CD14-positive monocyte (primary cell): ENCODE measurements around the gene CTNNA2. TPM values are rescaled to one million over a fixed set of nuclear protein-coding genes. Genes with fewer than 3 reads are reported as not detected.

Experiments used
- DNase-seq, 3 donors: peaks; one replicate each; pipeline ENCODE4 v3.0.0-alpha.2; 2011 to 2022
- H2AFZ ChIP-seq: 2 replicates; pipeline ENCODE4 v1.6.0; 2012; ENCODE audit warnings: mild to moderate bottlenecking, low read depth, low read length, inconsistent platforms; ENCODE audit not compliant: insufficient read depth, poor library complexity, severe bottlenecking
- H3K27ac ChIP-seq, 2 donors: 1 replicate in 1 of 2; 2 replicates in 1 of 2; pipeline ENCODE4 v1.5.1; 2012 to 2013; ENCODE audit warnings: low read length in 2 of 2, control low read depth in 1 of 2, inconsistent platforms in 1 of 2, low read depth in 1 of 2, mild to moderate bottlenecking in 1 of 2
- H3K27me3 ChIP-seq, 2 donors: one replicate each; pipeline versions ENCODE4 v1.6.0 to v1.6.1; 2011 to 2013; ENCODE audit warnings: low read length in 2 of 2; ENCODE audit not compliant: control insufficient read depth in 2 of 2, insufficient read depth in 2 of 2
- H3K36me3 ChIP-seq, 2 donors: replicated peaks in 1 of 2; 1 replicate in 1 of 2; 2 replicates in 1 of 2; pipeline versions ENCODE4 v1.5.1 to v1.6.1; 2012 to 2013; ENCODE audit warnings: low read length in 2 of 2, control low read depth in 1 of 2, inconsistent platforms in 1 of 2, mild to moderate bottlenecking in 1 of 2; ENCODE audit not compliant: insufficient read depth in 2 of 2, control insufficient read depth in 1 of 2
- H3K4me1 ChIP-seq, 2 donors: 1 replicate in 1 of 2; 2 replicates in 1 of 2; pipeline versions ENCODE4 v1.5.1 to v1.6.1; 2012 to 2013; ENCODE audit warnings: low read length in 2 of 2, control low read depth in 1 of 2, inconsistent platforms in 1 of 2, mild to moderate bottlenecking in 1 of 2, moderate library complexity in 1 of 2; ENCODE audit not compliant: insufficient read depth in 2 of 2, control insufficient read depth in 1 of 2
- H3K4me2 ChIP-seq: replicated peaks from 2 replicates; pipeline ENCODE3; 2012; ENCODE audit warnings: low read length, moderate library complexity, mild to moderate bottlenecking; ENCODE audit not compliant: poor library complexity, severe bottlenecking; ENCODE audit errors: extremely low read depth
- H3K4me3 ChIP-seq, 3 experiments: fragments of 200-600 bp in 1 of 3; sonication (generic) in 1 of 3; replicated peaks in 1 of 3; 1 replicate in 2 of 3; 2 replicates in 1 of 3; pipeline ENCODE4 v1.5.1; 2011 to 2013; ENCODE audit warnings: low read length in 3 of 3, mild to moderate bottlenecking in 3 of 3, control low read depth in 2 of 3, low read depth in 2 of 3, inconsistent platforms in 1 of 3, moderate library complexity in 1 of 3
- H3K79me2 ChIP-seq: 2 replicates; pipeline ENCODE4 v1.6.0; 2012; ENCODE audit warnings: mild to moderate bottlenecking, control low read depth, inconsistent platforms, low read length, moderate library complexity; ENCODE audit not compliant: insufficient read depth
- H3K9ac ChIP-seq: 2 replicates; pipeline ENCODE4 v1.6.0; 2017; ENCODE audit warnings: low read length, mild to moderate bottlenecking; ENCODE audit not compliant: insufficient read depth, poor library complexity, severe bottlenecking
- H3K9me3 ChIP-seq, 2 donors: replicated peaks in 1 of 2; 1 replicate in 1 of 2; 2 replicates in 1 of 2; pipeline versions ENCODE4 v1.5.1 to v1.6.1; 2012 to 2013; ENCODE audit warnings: low read length in 2 of 2, control low read depth in 1 of 2; ENCODE audit not compliant: control insufficient read depth in 1 of 2, insufficient read depth in 1 of 2
- H4K20me1 ChIP-seq: 2 replicates; pipeline ENCODE4 v1.6.0; 2012; ENCODE audit warnings: mild to moderate bottlenecking, low read length, control low read depth, moderate library complexity; ENCODE audit not compliant: insufficient read depth
- H3K27ac Mint-ChIP-seq, 7 donors: one replicate each; pipeline ENCODE4 v1.8.0; 2020; ENCODE audit warnings: mild to moderate bottlenecking in 7 of 7, mixed read lengths in 7 of 7, moderate library complexity in 6 of 7, inconsistent platforms in 2 of 7
- H3K27me3 Mint-ChIP-seq, 3 donors: one replicate each; pipeline ENCODE4 v1.8.0; 2021 to 2022; ENCODE audit warnings: low read depth in 3 of 3, mild to moderate bottlenecking in 3 of 3, mixed read lengths in 3 of 3, moderate library complexity in 3 of 3, inconsistent platforms in 1 of 3
- H3K36me3 Mint-ChIP-seq, 2 donors: one replicate each; pipeline ENCODE4 v1.8.0; 2020; ENCODE audit warnings: mixed read lengths in 2 of 2, inconsistent platforms in 1 of 2, mild to moderate bottlenecking in 1 of 2
- H3K4me1 Mint-ChIP-seq: one replicate; pipeline ENCODE4 v1.8.0; 2020; ENCODE audit warnings: mild to moderate bottlenecking, mixed read lengths
- H3K4me3 Mint-ChIP-seq, 2 donors: one replicate each; pipeline ENCODE4 v1.8.0; 2020; ENCODE audit warnings: mild to moderate bottlenecking in 2 of 2, mixed read lengths in 2 of 2, moderate library complexity in 1 of 2
- H3K9me3 Mint-ChIP-seq, 7 donors: one replicate each; pipeline ENCODE4 v1.8.0; 2020 to 2022; ENCODE audit warnings: mixed read lengths in 7 of 7, mild to moderate bottlenecking in 6 of 7, moderate library complexity in 6 of 7, inconsistent platforms in 2 of 7
- CTCF ChIP-seq: fragments of 200-600 bp; IDR thresholded peaks from one replicate; pipeline ENCODE4 v1.8.0; 2022; ENCODE audit warnings: antibody characterized with exemption, mild to moderate bottlenecking
- WGBS: methylation state at CpG from one replicate; pipeline ENCODE4 v1.1.5; 2013; ENCODE audit warnings: missing lambda C conversion rate; ENCODE audit not compliant: insufficient coverage; 5-methylcytosine and 5-hydroxymethylcytosine counted together
- intact Hi-C, 2 donors: fragments of 100-400 bp; cut with micrococcal nuclease; formaldehyde crosslinking; loops; one replicate each; pipeline versions ENCODE4 v1.15.0 to v1.15.1; 2023
- polyA plus RNA-seq, 3 donors: library from polyadenylated mRNA; depleted of rRNA in 1 of 3; unstranded in 2 of 3; stranded (reverse) in 1 of 3; fragments of 300-500 nt in 2 of 3; fragments of >200 nt in 1 of 3; fragmentation: Illumina TruSeq in 2 of 3; gene quantifications; 1 replicate in 2 of 3; 2 replicates in 1 of 3; pipeline ENCODE4 v1.2.3, GENCODE V29; 2012 to 2021

The CTNNA2 gene
- polyA plus RNA-seq, 3 donors = not detected

- Histone ChIP-seq H3K4me3 (no peak overlapping the region), H3K9me3 (peaks cover 0 to 9% of the 10 kb centered on the region in 2 donors), H2AFZ (no peak overlapping the region), H3K27ac (no peak overlapping the region), H3K36me3 (no peaks in the 10 kb centered on the region), H3K79me2 (no peaks in the 10 kb centered on the region), H3K27me3 (no peaks in the 10 kb centered on the region), H4K20me1 (no peaks in the 10 kb centered on the region), H3K4me2 (no peak overlapping the region), H3K9ac (no peak overlapping the region), H3K4me1 (no peaks in the 10 kb centered on the region)
- intact Hi-C loops = no loop called here
- H3K4me3 Mint-ChIP-seq = no peak overlapping the region
- no peaks in the 10 kb centered on the region for H3K27me3 Mint-ChIP-seq
- H3K9me3 Mint-ChIP-seq = peaks cover 2 to 12% (median 8%) of the 10 kb centered on the region in 7 donors
- TF ChIP-seq CTCF = no peak
- H3K27ac Mint-ChIP-seq = no peak overlapping the region
- DNase-seq = no peak
- H3K4me1 Mint-ChIP-seq = no peaks in the 10 kb centered on the region
- H3K36me3 Mint-ChIP-seq = no peaks in the 10 kb centered on the region
Observed at GRCh38 chr2:80547344-80547743, 1034.5 kb downstream of the CTNNA2 start.

- Histone ChIP-seq H3K27me3 (no peaks in the 10 kb centered on the region), H3K9me3 (peaks cover 0 to 9% of the 10 kb centered on the region in 2 donors), H3K4me1 (no peaks in the 10 kb centered on the region), H2AFZ (no peak overlapping the region), H4K20me1 (no peaks in the 10 kb centered on the region), H3K4me2 (no peak overlapping the region), H3K36me3 (no peaks in the 10 kb centered on the region), H3K4me3 (no peak overlapping the region), H3K9ac (no peak overlapping the region), H3K79me2 (no peaks in the 10 kb centered on the region), H3K27ac (no peak overlapping the region)
- intact Hi-C loops = no loop called here
- Mint-ChIP-seq H3K27ac (no peak overlapping the region), H3K4me3 (no peak overlapping the region), H3K36me3 (no peaks in the 10 kb centered on the region), H3K9me3 (peaks cover 2 to 13% (median 8%) of the 10 kb centered on the region in 7 donors), H3K27me3 (no peaks in the 10 kb centered on the region), H3K4me1 (no peaks in the 10 kb centered on the region)
- TF ChIP-seq CTCF = no peak
- no peak for DNase-seq
- 85% methylated on average over 5 of the region's 5 CpGs for WGBS
Observed at GRCh38 chr2:80548469-80548868, 1035.6 kb downstream of the CTNNA2 start.
